Stimulated activated CD8-positive, alpha-beta memory T cell treated with anti-CD3 and anti-CD28 coated beads, Interleukin-15, amount 100 ng/mL, for 1 hour (primary cell): Measurements from ENCODE around the gene LITAF.
A peak's percentile ranks its signal among the peaks of the same experiment; 100 is the strongest.
"Not testable (repeated sequence)": the region's sequence is repeated elsewhere in the genome, so short reads cannot be mapped to it uniquely, and the experiment has no call there.

Experiments used
- DNase-seq: peaks from one replicate; pipeline ENCODE4 v3.0.0-alpha.2; 2020; ENCODE audit warnings: low read depth

LITAF gene

DNA sequence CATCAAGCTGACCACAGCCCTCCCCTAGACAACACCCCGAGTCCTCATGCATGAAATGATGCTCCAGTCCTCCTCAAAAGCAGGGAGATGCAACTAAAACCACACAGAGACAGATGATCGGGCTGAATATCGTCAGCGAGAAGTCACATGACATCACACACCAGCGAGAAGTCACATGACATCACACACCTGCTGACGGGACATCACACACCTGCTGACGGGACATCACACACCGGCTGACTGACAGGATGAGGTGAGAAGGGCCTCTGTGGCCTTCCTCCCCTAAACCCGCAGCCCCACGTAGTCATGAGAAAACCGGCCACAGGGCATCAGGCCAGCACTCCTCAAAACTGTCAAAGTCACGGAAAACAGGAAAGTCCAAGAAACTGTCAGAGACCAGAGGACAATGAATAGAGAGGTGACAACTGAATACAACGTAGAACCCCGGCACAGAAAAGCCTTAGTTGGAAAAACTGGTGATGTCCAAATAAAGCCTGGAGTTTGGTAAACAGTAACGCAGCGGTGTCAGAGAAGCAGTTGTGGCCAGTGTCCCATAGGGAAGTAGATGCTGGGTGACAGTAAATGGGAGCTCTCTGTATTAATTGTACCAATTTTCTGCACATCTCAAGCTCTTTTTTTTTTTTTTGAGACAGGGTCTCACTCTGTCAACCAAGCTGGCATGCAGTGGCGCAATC, 14.3 kb downstream of the LITAF start:
- DNase-seq, result no peak

DNA sequence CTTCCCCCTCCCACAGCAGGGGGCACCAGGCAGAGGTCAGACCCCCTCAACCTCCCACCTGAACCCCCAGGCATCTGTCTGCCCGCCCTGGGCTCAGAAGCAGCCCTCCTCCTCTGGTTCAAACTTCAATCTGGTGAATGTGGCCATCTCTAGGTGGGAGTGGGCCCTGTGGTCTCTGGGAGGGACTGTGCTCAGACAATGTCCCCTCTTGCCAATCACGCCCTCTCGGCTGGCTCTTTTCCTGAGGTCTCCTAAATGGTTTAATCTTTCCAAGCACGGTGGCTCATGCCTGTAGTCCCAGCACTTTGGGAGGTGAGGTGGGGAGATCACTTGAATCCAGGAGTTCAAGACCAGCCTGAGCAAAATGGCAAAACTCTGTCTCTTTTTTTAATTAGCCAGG, 15.2 kb downstream of the LITAF start:
- DNase-seq, result no peak

DNA sequence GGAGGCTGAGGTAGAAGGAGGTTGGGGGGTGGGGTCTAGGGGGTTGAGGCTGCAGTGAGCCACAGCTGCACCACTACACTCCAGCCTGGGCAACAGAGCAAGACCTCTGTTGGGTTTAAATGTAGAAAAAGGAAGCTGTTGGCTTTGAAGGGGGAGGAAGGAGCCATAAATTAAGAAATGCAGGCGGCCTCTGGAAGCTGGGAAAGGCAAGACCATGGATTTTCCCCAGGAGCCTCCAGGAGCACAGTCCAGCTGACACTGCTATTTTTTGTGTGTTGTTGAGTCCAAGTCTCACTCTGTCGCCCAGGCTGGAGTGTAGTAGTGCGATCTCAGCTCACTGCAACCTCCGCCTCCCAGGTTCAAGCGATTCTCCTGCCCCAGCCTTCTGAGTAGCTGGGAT, 15.9 kb downstream of the LITAF start:
- DNase-seq, result no peak

DNA sequence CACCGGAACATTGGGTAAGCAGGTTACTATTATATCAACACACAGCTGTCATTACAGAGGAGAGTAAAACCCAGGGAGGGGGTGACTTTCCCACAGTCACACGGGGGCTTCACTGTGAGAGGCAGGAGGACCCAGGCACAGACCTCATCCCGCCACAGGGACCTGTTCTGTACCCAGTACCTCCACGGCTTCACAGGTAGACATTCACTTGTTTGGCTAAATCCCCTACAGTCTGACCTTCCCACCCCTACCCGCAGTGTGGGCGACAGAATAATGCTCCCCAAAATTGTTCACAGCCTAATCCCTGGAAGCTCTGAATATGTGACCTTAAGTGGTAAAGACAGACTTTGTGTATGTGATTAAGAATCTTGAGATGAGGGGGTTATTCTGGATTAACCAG, 16.5 kb downstream of the LITAF start:
- no peak for DNase-seq

DNA sequence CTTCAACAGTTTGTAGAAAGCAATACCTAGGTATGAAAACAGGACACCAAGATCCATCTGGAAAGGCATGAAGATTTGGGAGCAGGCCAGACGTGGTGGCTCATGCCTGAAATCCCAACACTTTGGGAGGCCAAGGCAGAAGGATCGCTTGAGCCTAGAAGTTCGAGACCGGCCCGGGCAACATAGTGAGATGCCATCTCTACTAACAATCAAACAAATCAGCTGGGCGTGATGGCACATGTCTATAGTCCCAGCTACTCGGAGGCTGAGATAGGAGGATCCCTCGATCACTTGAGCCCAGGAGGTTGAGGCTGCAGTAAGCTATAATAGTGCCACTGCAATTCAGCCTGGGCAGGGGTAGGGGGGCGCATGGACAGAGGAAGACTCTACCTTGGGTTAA, 20.3 kb downstream of the LITAF start:
- DNase-seq, result no peak

DNA sequence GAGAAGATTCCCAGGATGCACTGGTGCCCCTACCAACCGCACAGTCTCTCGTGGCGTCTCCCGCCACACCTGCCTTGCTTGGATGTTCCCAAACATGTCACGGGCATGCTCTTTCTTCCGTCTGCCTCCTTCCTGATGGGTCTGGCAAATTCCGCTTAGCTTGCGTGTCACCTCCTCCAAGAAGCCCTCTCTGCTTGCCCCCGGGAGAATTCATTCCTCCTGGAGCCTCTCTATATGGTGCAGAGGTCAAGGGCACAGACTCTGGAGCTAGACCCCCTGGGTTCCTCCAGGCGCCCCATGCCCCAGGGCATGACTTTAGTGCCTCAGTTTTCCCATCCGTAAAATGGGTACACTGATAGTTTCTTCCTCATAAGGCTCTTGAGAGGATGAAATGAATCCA, 21.1 kb downstream of the LITAF start:
- DNase-seq, result no peak

GRCh38 chr16:11564046-11564926, 22.4 kb downstream of the LITAF start:
- DNase-seq, result no peak

DNA sequence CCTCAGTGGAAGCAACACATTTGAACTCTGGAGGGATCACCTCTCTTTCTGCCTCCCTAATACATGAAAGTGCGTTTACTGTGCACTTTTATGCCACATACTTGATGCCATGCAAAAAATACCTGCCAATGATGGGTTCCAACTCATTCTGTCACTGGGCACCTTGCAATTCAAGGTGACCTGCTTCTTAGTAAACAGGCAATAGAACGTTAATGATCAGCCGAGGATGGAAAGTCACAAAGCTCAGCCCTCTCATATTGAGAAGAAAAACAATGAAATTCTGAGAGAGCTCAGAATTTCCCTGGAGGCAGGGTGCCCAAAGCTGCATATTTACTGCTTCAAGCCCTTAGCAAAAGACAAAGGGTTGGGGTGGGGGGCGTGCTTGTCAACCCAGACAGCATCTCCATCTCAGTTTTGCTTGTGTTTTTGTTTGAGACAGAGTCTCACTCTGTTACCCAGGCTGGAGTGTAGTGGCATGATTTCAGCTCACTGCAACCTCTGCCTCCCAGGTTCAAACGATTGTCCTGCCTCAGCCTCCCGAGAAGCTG, 23.2 kb downstream of the LITAF start:
- DNase-seq, result no peak

GRCh38 chr16:11562941-11563340, 23.8 kb downstream of the LITAF start:
- no peak for DNase-seq

DNA sequence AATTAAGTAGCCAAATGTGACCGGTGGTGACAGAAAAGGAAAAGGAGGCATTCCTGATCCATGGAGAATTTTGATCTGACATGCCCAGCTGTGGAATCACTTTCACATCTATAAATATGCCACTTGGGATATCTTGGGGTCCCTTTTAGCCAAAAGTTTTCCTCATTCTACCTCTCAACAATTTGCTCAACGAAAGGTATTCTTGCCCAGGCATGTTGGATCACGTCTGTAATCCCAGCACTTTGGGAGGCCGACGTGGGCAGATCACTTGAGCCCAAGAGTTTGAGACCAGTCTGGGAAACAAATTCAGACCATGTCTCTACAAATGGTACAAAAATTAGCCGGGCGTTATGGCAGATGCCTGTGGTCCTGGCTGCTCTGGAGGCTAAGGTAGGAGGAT, 24.3 kb downstream of the LITAF start:
- DNase-seq, result no peak

- no peak for DNase-seq
Measured at GRCh38 chr16:11561856-11562255, 24.9 kb downstream of the LITAF start.

DNA sequence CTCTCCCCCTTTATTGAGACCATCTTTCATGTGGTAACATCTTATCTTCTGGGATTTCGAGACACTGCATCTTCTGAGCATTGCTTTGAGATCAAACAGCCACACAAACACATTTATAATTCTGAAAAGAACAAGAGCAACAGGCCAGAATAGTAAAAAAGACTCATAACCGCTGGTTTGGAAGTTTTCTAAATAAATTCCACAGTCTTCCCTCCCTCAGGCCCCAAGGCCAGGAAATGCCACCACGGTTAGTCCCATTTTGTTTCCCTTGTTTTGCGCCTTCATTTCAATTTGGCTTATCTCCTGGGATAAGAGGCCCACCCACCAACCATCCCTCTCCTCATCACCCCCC, 25.3 kb downstream of the LITAF start:
- DNase-seq, result no peak

- peak; percentile 35 for DNase-seq
Measured at GRCh38 chr16:11560701-11561453, 25.8 kb downstream of the LITAF start.

DNA sequence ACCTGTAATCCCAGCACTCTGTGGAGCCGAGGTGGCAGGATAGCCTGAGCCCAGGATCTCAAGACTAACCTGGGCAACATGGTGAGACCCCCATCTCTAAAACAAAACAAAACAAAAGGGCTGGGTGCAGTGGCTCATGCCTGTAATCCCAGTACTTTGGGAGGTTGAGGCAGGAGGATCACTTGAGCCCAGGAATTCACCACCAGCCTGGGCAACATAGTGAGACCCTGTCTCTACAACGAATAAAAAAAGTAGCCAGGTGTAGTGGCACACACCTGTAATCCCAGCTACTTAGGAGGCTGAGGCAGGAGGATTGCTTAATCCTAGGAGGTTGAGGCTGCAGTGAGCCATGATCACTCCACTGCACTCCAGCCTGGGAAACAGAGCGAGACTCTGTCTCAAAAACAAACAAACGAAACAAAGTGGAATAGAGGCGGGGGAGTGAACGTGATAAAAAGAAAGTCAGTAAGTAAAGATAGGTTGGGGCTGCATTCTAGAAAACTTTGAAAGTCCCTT, 28.4 kb downstream of the LITAF start:
- not testable (repeated sequence) for DNase-seq

- no peak for DNase-seq
Measured at GRCh38 chr16:11557801-11558200, 28.9 kb downstream of the LITAF start.

GRCh38 chr16:11556945-11557720, 29.6 kb downstream of the LITAF start:
- DNase-seq, result no peak

GRCh38 chr16:11556214-11556819, 30.4 kb downstream of the LITAF start:
- no peak for DNase-seq

DNA sequence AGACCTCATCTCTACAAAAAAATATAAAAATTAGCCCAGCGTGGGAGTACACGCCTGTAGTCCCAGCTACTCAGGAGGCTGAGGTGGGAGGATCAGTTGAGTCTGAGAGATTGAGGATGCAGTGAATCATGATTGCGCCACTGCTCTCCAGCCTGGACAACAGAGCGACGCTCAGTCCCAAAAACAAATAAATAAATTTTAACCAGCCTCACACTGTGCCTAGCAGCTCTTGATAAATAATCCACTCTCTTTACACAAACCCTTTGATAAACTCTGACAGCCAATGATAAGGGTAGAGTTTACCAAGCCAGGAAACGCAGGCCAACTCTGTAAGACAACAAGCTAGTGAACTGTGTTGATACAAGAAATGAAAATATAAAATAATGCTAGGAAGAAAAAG, 32.7 kb downstream of the LITAF start:
- no peak for DNase-seq

- DNase-seq, result no peak
Measured at GRCh38 chr16:11553371-11553770, 33.3 kb downstream of the LITAF start.

GRCh38 chr16:11552440-11552839, 34.3 kb downstream of the LITAF start:
- DNase-seq, result no peak

DNA sequence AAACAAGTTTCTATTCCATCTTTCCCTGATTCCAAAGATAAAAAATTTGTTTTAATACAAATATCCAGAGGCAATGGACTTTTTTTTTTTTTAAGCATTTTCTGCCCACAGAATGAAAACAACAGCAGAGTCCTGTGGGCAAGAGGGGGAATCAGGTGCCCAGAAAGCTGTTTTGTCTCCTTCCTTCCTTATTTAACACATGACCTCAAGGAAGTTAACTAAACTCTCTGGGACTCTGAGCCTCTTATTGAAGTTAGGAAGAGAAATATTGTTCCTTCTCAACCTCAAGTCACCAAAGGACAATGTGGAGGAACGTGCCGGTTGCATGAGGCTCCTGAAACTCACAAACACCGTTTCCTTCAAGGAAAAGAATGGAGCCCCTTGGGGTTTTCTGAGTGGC, 34.9 kb downstream of the LITAF start:
- no peak for DNase-seq
